ENCODE measurements around the gene TMUB2. TPM values are rescaled to one million over a fixed set of nuclear protein-coding genes. Genes with fewer than 3 reads are reported as not detected.
A peak's percentile ranks its signal among the peaks of the same experiment; 100 is the strongest.

TMUB2 gene
- total RNA-seq, 4 donors from 2014 or later = 19.8 to 66.6 (median 52.7) TPM

DNA sequence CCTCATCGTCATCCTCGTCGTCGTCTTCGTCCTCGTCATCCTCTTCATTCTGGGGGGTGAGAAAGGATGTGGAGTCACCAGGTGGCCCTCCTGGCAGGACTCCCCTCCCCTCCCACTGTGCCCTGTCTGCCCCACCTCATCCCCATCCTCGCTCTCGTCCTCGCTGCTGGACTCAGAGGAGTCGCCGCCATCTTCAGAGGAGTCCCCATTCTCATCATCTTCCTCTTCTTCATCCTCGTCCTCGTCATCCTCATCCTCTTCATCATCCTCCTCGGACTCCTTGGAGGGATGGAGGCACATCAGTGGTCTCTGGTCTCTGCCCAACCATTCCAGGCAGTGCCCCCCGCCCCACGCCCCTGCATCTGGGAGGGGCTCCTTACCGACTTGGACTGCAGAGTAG, 20.5 kb downstream of the TMUB2 start:
- Histone ChIP-seq H3K4me1 (peaks cover 0 to 34% (median 10%) of the 10 kb centered on the region in 4 donors), H3K4me3 (no peak overlapping the region), H3K27me3 (no peaks in the 10 kb centered on the region), H3K9me3 (no peaks in the 10 kb centered on the region), H3K36me3 (peaks cover 0 to 52% (median 0%) of the 10 kb centered on the region in 3 donors), H3K27ac (no peak overlapping the region)
- DNase-seq = no peak
- no peak for TF ChIP-seq POLR2A (IDR thresholded peaks at IDR 0.05)
- TF ChIP-seq, protein P1, sequence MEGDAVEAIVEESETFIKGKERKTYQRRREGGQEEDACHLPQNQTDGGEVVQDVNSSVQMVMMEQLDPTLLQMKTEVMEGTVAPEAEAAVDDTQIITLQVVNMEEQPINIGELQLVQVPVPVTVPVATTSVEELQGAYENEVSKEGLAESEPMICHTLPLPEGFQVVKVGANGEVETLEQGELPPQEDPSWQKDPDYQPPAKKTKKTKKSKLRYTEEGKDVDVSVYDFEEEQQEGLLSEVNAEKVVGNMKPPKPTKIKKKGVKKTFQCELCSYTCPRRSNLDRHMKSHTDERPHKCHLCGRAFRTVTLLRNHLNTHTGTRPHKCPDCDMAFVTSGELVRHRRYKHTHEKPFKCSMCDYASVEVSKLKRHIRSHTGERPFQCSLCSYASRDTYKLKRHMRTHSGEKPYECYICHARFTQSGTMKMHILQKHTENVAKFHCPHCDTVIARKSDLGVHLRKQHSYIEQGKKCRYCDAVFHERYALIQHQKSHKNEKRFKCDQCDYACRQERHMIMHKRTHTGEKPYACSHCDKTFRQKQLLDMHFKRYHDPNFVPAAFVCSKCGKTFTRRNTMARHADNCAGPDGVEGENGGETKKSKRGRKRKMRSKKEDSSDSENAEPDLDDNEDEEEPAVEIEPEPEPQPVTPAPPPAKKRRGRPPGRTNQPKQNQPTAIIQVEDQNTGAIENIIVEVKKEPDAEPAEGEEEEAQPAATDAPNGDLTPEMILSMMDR (IDR thresholded peaks at IDR 0.05) = no peak

DNA sequence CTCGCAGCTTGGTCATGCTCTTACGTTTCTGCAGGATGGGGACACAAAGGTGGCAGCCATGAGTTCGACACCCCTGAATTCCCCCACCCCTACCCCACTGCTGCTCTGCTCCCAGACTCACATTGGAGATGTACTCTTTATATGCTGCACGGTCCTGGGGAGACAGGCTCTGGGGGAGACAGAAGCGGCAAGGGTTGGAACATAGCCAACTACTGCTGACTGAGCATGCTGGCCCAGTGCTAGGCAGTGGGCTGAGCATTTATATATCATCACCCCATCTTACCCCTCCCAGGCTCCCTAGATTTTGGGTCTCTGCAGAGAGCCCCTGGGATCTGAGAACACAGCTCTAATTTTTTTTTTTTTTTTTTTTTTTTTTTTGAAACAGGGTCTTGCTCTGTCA, 21.0 kb downstream of the TMUB2 start:
- peaks cover 0 to 52% (median 0%) of the 10 kb centered on the region in 3 donors for H3K36me3 ChIP-seq
- no peak for TF ChIP-seq POLR2A (IDR thresholded peaks at IDR 0.05)
- TF ChIP-seq, protein P1 (IDR thresholded peaks at IDR 0.05) = no peak
- no peak overlapping the region for H3K4me3 ChIP-seq
- DNase-seq = no peak
- H3K4me1 ChIP-seq = peaks cover 0 to 34% (median 10%) of the 10 kb centered on the region in 4 donors
- no peaks in the 10 kb centered on the region for H3K27me3 ChIP-seq
- H3K9me3 ChIP-seq = no peaks in the 10 kb centered on the region
- H3K27ac ChIP-seq = no peak overlapping the region

DNA sequence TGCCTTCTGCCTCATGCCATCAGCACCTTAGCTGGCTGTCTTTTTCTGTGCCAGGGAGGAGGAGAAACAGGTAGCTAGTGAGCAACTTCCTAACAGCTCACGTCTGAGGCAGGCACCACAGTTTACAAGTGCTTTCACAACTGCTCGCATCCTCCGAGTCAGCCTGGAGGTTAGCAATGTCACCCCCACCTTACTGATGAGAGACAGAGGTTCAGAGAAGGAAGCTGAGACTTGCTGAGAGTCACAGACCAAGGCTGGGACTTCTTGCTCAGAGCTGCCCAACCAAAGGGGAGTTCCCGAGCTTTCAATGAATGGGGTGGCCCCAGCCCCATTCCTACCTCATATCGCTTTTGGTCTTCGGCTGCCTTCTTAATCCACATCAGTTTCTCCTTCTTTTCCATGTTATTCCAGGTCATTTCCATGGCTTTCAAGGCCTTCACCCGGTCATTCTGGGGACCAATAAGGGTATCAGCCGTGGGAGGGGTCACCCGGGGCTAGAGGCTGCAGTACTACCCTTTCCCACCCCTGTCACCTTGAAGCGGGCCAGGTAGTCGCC, 23.1 kb downstream of the TMUB2 start:
- H3K36me3 ChIP-seq = peaks cover 0 to 64% (median 0%) of the 10 kb centered on the region in 3 donors
- H3K4me3 ChIP-seq = peak overlapping the region in 1 of 4 donors; percentile 16
- TF ChIP-seq, protein P1 (IDR thresholded peaks at IDR 0.05) = no peak
- no peak for TF ChIP-seq POLR2A (IDR thresholded peaks at IDR 0.05)
- no peaks in the 10 kb centered on the region for H3K9me3 ChIP-seq
- no peaks in the 10 kb centered on the region for H3K27me3 ChIP-seq
- peaks cover 0 to 25% (median 12%) of the 10 kb centered on the region in 4 donors for H3K4me1 ChIP-seq
- peak overlapping the region in 2 of 4 donors; percentile 39 to 68 for H3K27ac ChIP-seq
- DNase-seq = no peak

DNA sequence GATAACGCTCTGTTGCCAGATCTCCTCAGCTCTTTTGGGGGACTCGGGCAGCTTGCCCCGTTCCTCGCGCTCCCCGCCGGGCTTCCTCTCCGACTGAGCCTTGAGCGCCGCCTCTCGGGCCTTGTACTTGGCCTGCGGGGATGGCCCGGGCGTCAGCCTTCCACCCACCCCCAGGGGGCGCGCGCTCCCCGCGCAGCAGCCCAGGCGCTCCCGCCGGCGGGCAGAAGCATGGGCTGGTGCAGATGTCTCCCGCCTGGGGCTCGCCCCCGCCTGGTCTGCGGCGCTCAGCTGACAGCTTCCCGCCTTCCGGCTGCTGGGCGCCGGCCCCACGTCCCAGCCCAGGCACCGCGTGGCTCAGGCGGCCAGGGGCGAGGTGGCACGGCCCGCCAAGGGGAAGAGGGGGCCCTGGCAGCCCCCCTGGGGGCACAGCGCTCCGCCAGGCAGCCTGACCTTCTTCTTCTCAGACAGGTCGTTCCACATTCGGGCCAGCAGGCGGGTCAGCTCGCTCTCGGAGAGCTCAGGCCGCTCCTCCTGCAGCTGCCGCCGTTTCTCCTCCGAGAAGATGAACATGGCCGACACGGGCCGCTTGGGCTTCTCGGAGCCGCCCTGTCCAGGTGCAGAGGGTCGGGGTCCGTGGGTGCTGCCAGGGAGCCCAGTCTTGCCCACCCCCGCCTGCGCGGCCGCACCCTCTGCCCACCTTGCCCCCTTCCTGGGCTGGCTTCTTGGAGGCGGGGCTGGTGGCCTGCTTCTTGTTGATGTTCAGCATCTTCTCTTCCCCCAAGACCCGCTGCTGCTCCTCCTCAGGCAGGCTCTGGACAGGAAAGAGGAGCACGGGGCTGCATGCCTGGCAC, 23.8 kb downstream of the TMUB2 start:
- Histone ChIP-seq H3K9me3 (no peaks in the 10 kb centered on the region), H3K27me3 (no peaks in the 10 kb centered on the region), H3K36me3 (peaks cover 0 to 71% (median 0%) of the 10 kb centered on the region in 3 donors), H3K27ac (peak overlapping the region; percentile 13 to 68 (median 39)), H3K4me3 (peak overlapping the region in 1 of 4 donors; percentile 16), H3K4me1 (peaks cover 0 to 31% (median 14%) of the 10 kb centered on the region in 4 donors)
- DNase-seq = peak; percentile 92 to 96 (median 93)
- TF ChIP-seq, protein P1 (IDR thresholded peaks at IDR 0.05) = peak; percentile 100
- peak in 1 of 2 donors; percentile 15 for TF ChIP-seq POLR2A (IDR thresholded peaks at IDR 0.05)

DNA sequence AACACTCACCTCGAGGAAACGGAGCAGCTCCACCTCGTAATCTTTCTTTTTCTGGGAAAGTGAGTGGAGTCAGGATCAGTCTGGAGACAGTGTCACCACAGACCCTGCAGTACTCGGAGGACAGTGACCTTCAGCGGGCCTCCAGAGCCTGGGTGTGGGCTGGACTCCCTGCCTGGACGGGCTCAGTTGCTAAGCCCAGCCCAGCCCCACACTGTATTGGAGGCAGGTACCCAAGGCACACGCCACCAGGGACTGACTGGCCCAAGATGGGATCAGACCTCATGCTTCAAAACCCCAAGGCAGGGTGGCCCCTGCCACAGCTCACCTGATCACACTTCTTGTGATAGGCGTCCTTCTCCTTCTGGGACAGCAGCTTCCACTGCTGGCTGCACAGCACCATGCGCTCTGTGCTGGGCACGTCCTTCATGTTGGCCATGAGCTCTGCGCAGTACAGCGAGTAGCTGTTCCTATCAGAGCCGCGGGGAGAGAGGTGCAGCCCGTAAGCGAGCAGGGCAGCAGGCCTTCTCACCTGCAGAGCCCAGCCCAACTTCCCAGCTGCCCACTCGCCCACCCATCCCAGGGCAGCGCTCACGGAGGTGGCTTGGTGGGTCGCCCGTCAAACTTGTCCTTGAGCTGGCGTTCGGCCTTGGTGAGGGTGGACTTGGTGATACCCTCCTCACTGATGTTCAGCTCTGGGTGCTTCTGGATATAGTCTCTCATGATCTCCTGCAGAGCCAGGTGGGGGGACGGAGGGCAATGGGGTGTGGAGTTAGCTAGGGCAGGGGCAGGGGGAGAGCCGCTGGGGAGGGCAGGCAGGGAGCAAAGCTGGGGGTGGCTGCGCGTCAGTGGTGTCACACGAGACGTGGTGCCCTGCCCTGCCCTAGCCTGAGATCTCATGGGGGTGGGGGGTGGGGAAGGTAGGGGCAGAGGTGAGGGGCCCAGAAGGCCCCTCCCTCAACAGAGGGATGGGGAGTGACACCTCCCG, 24.8 kb downstream of the TMUB2 start:
- H3K36me3 ChIP-seq = peaks cover 0 to 79% (median 0%) of the 10 kb centered on the region in 3 donors
- H3K27me3 ChIP-seq = no peaks in the 10 kb centered on the region
- no peak for DNase-seq
- H3K4me3 ChIP-seq = no peak overlapping the region
- peak overlapping the region in 1 of 4 donors; percentile 68 for H3K27ac ChIP-seq
- peaks cover 0 to 39% (median 21%) of the 10 kb centered on the region in 4 donors for H3K4me1 ChIP-seq
- no peaks in the 10 kb centered on the region for H3K9me3 ChIP-seq
- TF ChIP-seq POLR2A (IDR thresholded peaks at IDR 0.05) = no peak
- TF ChIP-seq, protein P1 (IDR thresholded peaks at IDR 0.05) = no peak

Data from Peyer's patch (tissue), 4 donors.